NCI-H510A treated with DMSO at 0.1 percent for 48 hours (cell line): ENCODE results near the gene FAM153A.
"Not testable (repeated sequence)": the region's sequence is repeated elsewhere in the genome, so short reads cannot be mapped to it uniquely, and the experiment has no call there.

Experiments
- DNase-seq: peaks from one replicate; lab custom pipeline; 2025; lab: John Stamatoyannopoulos, UW

The FAM153A gene

DNA sequence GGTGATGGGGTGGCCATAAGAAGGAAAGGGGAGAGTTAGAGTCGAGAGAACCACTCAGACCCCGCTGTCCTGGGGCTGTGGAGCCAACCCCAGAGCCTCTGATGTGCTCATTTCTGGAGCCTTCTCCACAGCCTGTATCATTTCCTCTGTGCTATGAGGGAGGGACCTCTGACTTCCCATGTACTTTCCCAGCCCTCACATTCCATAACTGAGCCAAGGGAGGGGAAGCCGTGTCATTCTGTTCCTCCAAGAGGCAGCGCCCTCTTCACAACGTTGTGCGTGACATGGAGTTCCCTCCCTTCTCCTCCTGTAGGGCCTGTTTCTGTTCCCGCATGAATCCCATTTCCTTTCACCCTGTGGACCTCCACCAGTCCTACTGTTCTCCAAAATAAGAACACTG, 57.8 kb downstream of the FAM153A start:
- not testable (repeated sequence) for DNase-seq

DNA sequence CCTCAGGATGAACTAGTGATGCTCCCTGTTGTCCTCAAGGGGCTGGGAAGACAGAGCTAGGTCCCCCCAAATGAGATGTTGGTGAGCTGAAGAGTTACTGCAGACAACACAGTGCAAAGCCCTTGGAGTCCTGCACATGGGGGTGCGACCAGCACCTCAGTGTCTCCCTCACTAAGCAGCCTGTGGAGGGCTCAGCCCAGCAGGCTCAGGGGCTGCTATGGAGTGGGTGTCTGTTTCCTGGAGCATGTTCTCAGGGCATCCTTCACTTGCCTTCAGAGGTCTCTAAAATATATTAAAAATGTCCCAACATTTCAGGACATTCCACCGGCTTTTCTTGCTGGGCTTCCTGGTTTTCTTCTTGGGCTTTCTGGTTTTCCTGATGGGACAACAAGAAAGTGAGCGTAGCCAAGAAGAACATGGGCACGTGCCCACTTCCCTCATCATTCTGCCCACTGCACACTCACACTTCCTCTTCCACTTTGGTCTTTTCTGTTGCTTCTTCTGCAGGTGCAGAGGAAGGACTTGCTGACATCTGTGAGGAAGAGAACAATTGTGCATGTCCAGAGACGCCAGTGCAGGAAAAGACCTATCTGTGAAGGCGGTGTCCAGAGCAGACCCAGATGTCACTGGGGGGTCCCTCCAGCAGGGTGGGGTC, 58.7 kb downstream of the FAM153A start:
- DNase-seq: not testable (repeated sequence)

DNA sequence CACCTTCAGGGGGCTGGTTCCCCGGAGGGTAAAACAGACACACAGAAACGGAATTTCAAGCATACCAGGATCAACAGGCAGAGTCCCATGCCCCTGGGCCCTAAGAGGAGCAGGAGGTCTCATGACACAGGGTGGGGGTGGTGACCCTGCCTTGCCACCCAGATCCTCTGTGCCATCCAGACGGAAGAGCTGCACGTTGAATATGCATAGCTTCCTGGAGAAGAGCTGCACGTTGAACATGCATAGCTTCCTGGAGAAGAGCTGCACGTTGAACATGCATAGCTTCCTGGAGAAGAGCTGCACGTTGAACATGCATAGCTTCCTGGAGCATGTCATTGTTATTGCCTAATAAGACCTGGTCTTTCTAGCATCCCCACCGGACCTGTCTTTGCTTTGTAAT, 59.9 kb downstream of the FAM153A start:
- not testable (repeated sequence) for DNase-seq

DNA sequence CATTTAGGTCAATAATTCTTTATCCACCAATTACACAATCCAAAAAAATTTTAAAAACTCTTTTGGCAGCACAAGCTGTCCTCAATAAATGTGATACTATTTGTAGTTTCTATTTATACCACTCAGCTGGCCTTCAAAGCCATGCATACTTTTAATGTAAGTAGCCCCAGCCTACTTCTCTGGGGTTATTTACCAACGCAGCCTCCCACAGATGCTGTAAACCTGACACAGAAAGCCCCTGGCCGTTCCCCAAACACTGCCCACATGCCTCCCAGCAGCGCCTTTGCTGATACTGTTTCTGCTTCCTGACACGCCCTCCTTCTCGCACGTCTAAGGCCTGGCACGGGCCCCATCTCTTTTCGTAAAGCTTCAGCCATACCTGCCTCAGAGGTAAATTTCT, 62.7 kb downstream of the FAM153A start:
- DNase-seq: not testable (repeated sequence)

DNA sequence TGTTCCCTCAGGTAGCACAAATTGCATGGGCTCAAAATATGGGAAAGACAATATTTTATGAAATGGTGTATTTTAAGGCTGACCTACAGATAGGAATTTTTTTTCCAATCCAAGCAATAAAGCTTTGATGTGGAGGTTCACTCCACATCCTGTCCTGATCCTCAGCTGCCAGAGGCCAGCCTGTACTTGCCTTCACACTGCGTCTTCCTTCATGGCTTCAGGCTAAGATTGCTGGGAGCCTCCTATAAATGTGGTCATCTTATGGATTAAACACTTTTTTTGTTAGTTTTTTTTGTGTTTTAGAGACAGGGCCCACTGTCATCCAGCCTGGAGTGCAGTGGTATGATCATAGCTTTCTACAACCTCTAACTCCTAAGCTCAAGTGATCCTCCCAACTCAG, 67.3 kb downstream of the FAM153A start:
- not testable (repeated sequence) for DNase-seq

DNA sequence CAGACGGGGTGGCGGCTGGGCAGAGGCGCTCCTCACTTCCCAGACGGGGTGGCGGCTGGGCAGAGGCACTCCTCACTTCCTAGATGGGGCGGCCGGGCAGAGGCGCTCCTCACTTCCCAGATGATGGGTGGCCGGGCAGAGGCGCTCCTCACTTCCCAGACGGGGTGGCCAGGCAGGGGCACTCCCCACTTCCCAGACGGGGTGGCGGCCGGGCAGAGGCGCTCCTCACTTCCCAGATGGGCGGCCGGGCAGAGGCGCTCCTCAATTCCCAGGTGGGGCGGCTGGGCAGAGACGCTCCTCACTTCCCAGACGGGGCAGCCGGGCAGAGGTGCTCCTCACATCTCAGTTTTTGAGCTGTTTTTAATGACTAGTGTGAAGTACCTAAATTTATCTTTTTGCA, 86.6 kb downstream of the FAM153A start:
- DNase-seq: not testable (repeated sequence)

DNA sequence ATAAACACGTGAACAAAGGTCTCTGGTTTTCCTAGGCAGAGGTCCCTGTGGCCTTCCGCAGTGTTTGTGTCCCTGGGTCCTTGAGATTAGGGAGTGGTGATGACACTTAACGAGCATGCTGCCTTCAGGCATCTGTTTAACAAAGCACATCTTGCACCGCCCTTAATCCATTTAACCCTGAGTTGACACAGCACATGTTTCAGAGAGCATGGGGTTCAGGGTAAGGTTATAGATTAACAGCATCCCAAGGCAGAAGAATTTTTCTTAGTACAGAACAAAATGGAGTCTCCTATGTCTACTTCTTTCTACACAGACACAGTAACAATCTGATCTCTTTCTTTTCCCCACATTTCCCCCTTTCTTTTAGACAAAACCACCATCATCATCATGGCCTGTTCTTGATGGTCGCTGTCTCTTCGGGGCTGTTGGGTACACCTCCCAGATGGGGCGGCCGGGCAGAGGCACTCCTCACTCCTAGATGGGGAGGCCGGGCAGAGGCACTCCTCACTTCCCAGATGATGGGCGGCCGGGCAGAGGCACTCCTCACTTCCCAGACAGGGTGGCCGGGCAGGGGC, 87.3 kb downstream of the FAM153A start:
- not testable (repeated sequence) for DNase-seq

DNA sequence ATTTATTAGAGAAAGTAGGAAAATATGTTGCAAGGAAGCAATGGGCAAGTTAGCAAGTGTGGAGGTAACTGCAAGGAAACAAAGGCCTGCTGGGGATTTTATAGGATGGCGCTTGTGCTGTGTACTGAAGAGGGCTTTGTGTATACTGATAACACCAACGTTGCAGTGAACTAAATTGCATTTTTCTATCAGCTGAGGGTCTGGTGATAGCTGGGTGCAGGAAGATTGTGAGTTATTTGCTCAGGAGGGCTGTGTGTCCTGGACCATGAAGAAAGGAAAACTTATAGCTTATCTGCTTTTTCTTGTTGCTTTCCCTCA, 88.2 kb downstream of the FAM153A start:
- DNase-seq: not testable (repeated sequence)

DNA sequence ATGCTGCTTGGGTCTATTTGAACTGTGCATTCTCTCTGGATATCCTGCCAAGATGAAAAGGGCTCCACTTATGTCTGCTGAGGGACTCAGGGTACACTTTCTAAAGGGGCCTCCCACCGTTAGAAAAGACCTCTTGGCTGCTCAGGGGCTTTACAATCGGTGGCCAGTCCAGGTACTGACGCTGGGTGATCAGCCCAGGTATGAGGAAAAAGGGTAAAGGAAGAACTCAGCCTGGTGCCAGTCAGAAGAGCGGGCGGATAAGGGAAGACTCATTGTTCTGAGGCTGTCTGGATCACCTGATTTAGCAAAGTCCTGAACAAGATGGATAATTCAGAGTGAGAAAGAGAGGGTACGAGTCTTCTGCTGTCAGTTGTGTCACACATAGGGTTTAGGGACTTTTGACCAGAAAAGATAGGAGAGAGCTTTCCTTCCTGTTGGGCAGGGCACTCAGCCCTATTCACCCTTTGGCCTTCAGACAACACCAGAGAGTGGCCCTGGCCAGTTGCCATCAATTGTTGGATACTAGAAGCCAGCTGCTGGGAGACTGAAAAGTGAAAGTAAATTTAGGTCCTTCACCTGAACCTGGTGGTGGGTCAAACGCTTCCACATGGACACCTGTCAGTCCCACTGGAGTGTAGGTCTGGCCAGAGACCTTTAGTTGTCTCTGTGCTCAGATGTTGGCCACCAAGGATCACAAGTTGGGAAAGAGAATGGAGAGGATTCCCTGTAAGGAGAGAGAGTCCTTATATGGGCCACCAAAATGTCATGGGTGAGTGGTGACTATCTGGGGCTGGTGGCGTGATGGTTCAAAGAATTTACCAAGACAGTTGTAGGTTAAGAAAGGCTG, 88.8 kb downstream of the FAM153A start:
- DNase-seq: not testable (repeated sequence)

DNA sequence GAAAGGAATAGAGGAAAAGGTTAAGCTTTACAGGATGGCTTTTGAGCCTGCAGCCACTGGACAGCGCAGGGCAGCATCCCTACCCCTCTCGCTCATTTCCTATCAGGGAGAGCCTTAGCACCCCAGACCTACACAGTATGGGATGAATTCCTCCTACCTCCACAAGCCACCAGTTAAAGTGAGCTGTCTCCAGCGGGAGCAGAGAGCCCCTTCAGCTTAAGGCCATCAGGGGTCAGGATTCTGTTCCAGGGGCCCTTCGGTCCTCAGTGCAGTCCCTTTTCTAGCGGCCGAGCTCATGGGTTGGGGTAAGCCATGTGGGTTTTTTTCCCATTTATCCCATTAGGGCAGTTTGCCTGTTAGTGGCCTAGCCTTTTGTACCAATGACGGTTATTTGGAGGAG, 89.7 kb downstream of the FAM153A start:
- not testable (repeated sequence) for DNase-seq

DNA sequence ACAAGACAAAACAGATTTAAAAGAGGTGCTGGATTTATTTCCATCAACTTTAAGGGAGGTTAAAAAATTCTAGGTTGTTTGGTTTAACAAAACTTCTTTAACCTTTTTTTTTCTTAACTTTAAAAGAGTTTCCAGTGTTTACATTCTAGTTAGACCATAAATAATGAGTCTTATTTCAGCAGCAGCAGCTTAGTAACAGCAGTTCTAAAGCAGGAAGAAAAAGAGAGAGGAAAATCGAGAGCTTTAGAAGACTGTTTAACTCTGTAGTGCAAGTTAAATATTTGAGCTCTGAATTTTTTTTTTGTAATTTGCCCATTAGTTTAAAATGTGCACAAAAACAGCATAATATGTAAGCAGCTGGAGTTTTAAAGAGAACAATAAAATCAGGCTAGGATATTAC, 90.2 kb downstream of the FAM153A start:
- DNase-seq: not testable (repeated sequence)

DNA sequence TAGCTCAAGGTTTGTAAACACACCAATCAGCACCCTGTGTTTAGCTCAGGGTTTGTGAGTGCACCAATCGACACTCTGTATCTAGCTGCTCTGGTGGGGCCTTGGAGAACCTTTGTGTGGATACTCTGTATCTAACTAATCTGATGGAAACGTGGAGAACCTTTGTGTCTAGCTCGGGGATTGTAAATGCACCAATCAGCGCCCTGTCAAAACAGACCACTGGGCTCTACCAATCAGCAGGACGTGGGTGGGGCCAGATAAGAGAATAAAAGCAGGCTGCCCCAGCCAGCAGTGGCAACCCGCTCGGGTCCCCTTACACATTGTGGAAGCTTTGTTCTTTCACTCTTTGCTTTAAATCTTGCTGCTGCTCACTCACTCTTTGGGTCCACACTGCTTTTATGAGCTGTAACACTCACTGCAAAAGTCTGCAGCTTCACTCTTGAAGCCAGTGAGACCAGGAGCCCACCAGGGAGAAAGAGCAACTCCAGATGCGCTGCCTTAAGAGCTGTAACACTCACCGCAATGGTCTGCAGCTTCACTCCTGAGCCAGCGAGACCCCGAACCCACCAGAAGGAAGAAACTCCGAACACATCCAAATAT, 93.6 kb downstream of the FAM153A start:
- DNase-seq: not testable (repeated sequence)

DNA sequence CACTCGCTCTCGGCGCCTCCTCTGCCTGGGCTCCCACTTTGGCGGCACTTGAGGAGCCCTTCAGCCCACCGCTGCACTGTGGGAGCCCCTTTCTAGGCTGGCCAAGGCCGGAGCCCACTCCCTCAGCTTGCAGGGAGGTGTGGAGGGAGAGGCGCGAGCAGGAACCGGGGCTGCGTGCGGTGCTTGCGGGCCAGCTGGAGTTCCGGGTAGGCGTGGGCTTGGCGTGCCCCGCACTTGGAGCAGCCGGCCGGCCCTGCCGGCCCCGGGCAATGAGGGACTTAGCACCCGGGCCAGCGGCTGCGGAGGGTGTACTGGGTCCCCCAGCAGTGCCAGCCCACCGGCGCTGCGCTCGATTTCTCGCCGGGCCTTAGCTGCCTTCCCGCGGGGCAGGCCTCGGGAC, 94.6 kb downstream of the FAM153A start:
- not testable (repeated sequence) for DNase-seq

DNA sequence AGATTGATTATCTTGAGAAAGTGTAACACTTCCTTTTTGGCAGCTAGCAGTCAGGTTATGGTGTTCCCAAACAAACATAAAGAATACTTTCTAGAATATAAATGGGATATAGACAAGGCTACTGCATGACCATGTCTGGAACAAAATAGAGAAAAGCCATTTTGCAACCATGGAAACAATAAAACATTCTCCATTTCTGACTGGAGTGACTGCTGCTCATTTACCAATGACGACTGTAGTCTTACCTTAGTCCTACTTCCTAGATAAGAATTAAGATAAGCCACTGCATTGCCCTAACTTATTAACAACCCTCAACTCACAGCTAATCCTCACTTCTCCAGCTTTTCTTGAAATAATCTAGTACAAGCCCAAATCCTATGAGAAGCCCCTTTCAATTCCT, 100.8 kb downstream of the FAM153A start:
- not testable (repeated sequence) for DNase-seq
